ENCODE results near the gene ANKRD17.
"Not testable (repeated sequence)": the region's sequence is repeated elsewhere in the genome, so short reads cannot be mapped to it uniquely, and the experiment has no call there.

Gene ANKRD17

GRCh38 chr4:73299548-73300280, 41.1 kb upstream of the ANKRD17 start:
- H3K9ac ChIP-seq (ENCODE audit: low read depth, low read length, poor library complexity, severe bottlenecking) = no peak overlapping the region
- H3K27me3 ChIP-seq (ENCODE audit: insufficient read depth, low read length, poor library complexity, severe bottlenecking) = no peaks in the 10 kb centered on the region
- H2AFZ ChIP-seq (ENCODE audit: low read length) = no peak overlapping the region
- no peaks in the 10 kb centered on the region for H3K36me3 ChIP-seq (ENCODE audit: insufficient read depth, low read length)
- TF ChIP-seq, protein P1, sequence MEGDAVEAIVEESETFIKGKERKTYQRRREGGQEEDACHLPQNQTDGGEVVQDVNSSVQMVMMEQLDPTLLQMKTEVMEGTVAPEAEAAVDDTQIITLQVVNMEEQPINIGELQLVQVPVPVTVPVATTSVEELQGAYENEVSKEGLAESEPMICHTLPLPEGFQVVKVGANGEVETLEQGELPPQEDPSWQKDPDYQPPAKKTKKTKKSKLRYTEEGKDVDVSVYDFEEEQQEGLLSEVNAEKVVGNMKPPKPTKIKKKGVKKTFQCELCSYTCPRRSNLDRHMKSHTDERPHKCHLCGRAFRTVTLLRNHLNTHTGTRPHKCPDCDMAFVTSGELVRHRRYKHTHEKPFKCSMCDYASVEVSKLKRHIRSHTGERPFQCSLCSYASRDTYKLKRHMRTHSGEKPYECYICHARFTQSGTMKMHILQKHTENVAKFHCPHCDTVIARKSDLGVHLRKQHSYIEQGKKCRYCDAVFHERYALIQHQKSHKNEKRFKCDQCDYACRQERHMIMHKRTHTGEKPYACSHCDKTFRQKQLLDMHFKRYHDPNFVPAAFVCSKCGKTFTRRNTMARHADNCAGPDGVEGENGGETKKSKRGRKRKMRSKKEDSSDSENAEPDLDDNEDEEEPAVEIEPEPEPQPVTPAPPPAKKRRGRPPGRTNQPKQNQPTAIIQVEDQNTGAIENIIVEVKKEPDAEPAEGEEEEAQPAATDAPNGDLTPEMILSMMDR (conservative IDR thresholded peaks at IDR 0.05; ENCODE audit: low read length) = no peak
- TF ChIP-seq EZH2phosphoT487 (IDR thresholded peaks at IDR 0.05; ENCODE audit: borderline replicate concordance) = no peak
- H3K79me2 ChIP-seq (ENCODE audit: insufficient read depth, low read length) = no peaks in the 10 kb centered on the region
- no peaks in the 10 kb centered on the region for H4K20me1 ChIP-seq (ENCODE audit: insufficient read depth, low read length, poor library complexity, severe bottlenecking)
- H3F3A ChIP-seq (ENCODE audit: low read depth) = no peaks in the 10 kb centered on the region
- no peak overlapping the region for H3K4me3 ChIP-seq (ENCODE audit: low read length, poor library complexity, severe bottlenecking)
- no peaks in the 10 kb centered on the region for H3K4me1 ChIP-seq (ENCODE audit: insufficient read depth, low read length, poor library complexity, severe bottlenecking)
- no peaks in the 10 kb centered on the region for H3K9me3 ChIP-seq (ENCODE audit: insufficient read depth, low read depth, low read length)
- no peaks in the 10 kb centered on the region for H3K9me2 ChIP-seq (replicated peaks; ENCODE audit: low read depth, low read length)
- no peak overlapping the region for H3K4me2 ChIP-seq (ENCODE audit: low read depth, low read length, poor library complexity, severe bottlenecking)

DNA sequence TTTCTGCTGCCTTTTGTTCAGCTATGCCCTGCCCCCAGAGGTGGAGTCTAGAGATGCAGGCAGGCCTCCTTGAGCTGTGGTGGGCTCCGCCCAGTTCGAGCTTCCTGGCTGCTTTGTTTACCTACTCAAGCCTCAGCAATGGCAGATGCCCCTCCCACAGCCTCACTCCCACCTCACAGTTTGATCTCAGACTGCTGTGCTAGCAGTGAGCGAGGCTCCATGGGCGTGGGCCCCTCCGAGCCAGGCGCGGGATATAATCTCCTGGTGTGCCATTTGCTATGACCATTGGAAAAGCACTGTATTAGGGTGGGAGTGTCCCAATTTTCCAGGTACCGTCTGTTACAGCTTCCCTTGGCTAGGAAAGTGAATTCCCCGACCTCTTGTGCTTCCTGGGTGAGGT, 34.1 kb upstream of the ANKRD17 start:
- not testable (repeated sequence) for H3K4me2 ChIP-seq (ENCODE audit: low read depth, low read length, poor library complexity, severe bottlenecking); H3K9me3 ChIP-seq (ENCODE audit: insufficient read depth, low read depth, low read length); H4K20me1 ChIP-seq (ENCODE audit: insufficient read depth, low read length, poor library complexity, severe bottlenecking); H3K4me1 ChIP-seq (ENCODE audit: insufficient read depth, low read length, poor library complexity, severe bottlenecking); H3K9me2 ChIP-seq (replicated peaks; ENCODE audit: low read depth, low read length); H3K36me3 ChIP-seq (ENCODE audit: insufficient read depth, low read length); H3K27me3 ChIP-seq (ENCODE audit: insufficient read depth, low read length, poor library complexity, severe bottlenecking); H3K9ac ChIP-seq (ENCODE audit: low read depth, low read length, poor library complexity, severe bottlenecking); H2AFZ ChIP-seq (ENCODE audit: low read length); H3F3A ChIP-seq (ENCODE audit: low read depth); H3K4me3 ChIP-seq (ENCODE audit: low read length, poor library complexity, severe bottlenecking); H3K79me2 ChIP-seq (ENCODE audit: insufficient read depth, low read length)

DNA sequence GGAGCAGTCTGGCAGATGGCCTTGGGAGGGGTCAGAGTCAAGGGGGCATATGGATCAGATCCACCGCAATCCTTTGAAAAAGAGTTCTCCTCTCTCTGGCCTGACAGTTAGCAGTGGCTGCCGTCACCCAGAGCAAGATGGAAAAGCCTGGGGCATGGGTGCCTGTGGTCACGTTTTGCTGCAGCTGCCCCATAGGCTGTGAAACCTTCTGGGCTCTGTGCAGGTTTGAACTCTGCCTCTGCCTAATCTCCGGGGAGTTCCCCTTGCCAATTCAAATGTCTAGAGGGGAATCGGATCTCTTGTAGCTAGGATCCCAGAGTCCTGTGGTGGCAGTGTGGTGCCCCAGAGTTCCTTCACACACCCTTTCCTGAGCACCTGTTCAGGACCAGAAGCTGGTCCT, 23.4 kb upstream of the ANKRD17 start:
- no peak overlapping the region for H3K9ac ChIP-seq (ENCODE audit: low read depth, low read length, poor library complexity, severe bottlenecking)
- no peaks in the 10 kb centered on the region for H3K79me2 ChIP-seq (ENCODE audit: insufficient read depth, low read length)
- no peaks in the 10 kb centered on the region for H3F3A ChIP-seq (ENCODE audit: low read depth)
- no peaks in the 10 kb centered on the region for H3K27me3 ChIP-seq (ENCODE audit: insufficient read depth, low read length, poor library complexity, severe bottlenecking)
- H4K20me1 ChIP-seq (ENCODE audit: insufficient read depth, low read length, poor library complexity, severe bottlenecking) = no peaks in the 10 kb centered on the region
- H3K4me1 ChIP-seq (ENCODE audit: insufficient read depth, low read length, poor library complexity, severe bottlenecking) = no peaks in the 10 kb centered on the region
- no peaks in the 10 kb centered on the region for H3K36me3 ChIP-seq (ENCODE audit: insufficient read depth, low read length)
- H3K9me2 ChIP-seq (replicated peaks; ENCODE audit: low read depth, low read length) = no peaks in the 10 kb centered on the region
- H2AFZ ChIP-seq (ENCODE audit: low read length) = no peak overlapping the region
- TF ChIP-seq, protein P1 (conservative IDR thresholded peaks at IDR 0.05; ENCODE audit: low read length) = no peak
- no peak for TF ChIP-seq EZH2phosphoT487 (IDR thresholded peaks at IDR 0.05; ENCODE audit: borderline replicate concordance)
- no peak overlapping the region for H3K4me3 ChIP-seq (ENCODE audit: low read length, poor library complexity, severe bottlenecking)
- H3K4me2 ChIP-seq (ENCODE audit: low read depth, low read length, poor library complexity, severe bottlenecking) = no peak overlapping the region
- H3K9me3 ChIP-seq (ENCODE audit: insufficient read depth, low read depth, low read length) = no peaks in the 10 kb centered on the region

GRCh38 chr4:73281396-73281795, 22.8 kb upstream of the ANKRD17 start:
- Histone ChIP-seq H3K4me2 (ENCODE audit: low read depth, low read length, poor library complexity, severe bottlenecking) (no peak overlapping the region), H3K4me3 (ENCODE audit: low read length, poor library complexity, severe bottlenecking) (no peak overlapping the region), H3K9me2 (replicated peaks; ENCODE audit: low read depth, low read length) (no peaks in the 10 kb centered on the region), H3K9me3 (ENCODE audit: insufficient read depth, low read depth, low read length) (no peaks in the 10 kb centered on the region), H3K79me2 (ENCODE audit: insufficient read depth, low read length) (no peaks in the 10 kb centered on the region), H3K27me3 (ENCODE audit: insufficient read depth, low read length, poor library complexity, severe bottlenecking) (no peaks in the 10 kb centered on the region), H3K9ac (ENCODE audit: low read depth, low read length, poor library complexity, severe bottlenecking) (no peak overlapping the region), H2AFZ (ENCODE audit: low read length) (no peak overlapping the region), H3K4me1 (ENCODE audit: insufficient read depth, low read length, poor library complexity, severe bottlenecking) (no peaks in the 10 kb centered on the region), H4K20me1 (ENCODE audit: insufficient read depth, low read length, poor library complexity, severe bottlenecking) (no peaks in the 10 kb centered on the region), H3F3A (ENCODE audit: low read depth) (no peaks in the 10 kb centered on the region), H3K36me3 (ENCODE audit: insufficient read depth, low read length) (no peaks in the 10 kb centered on the region)
- TF ChIP-seq EZH2phosphoT487 (IDR thresholded peaks at IDR 0.05; ENCODE audit: borderline replicate concordance) = no peak
- TF ChIP-seq, protein P1 (conservative IDR thresholded peaks at IDR 0.05; ENCODE audit: low read length) = no peak
